Endodermal cell (in vitro differentiated cells): Measurements from ENCODE around the gene ANKIB1. TPM values are rescaled to one million over a fixed set of nuclear protein-coding genes. Genes with fewer than 3 reads are reported as not detected.

Experiments
- DNase-seq: peaks from one replicate; pipeline ENCODE4 v3.0.0-alpha.2; 2017
- H3K27ac ChIP-seq: 2 replicates; pipeline ENCODE4 v1.5.1; 2013; ENCODE audit warnings: mild to moderate bottlenecking, low read depth, low read length, moderate library complexity
- H3K27me3 ChIP-seq: 2 replicates; pipeline ENCODE4 v1.6.1; 2013; ENCODE audit warnings: mild to moderate bottlenecking, low read length, moderate library complexity; ENCODE audit not compliant: insufficient read depth, control insufficient read depth, poor library complexity, severe bottlenecking
- H3K36me3 ChIP-seq: 2 replicates; pipeline ENCODE4 v1.7.0; 2013; ENCODE audit warnings: mild to moderate bottlenecking, low read length, moderate library complexity; ENCODE audit not compliant: control insufficient read depth, insufficient read depth
- H3K4me1 ChIP-seq: one replicate; pipeline ENCODE4 v1.7.0; 2013; ENCODE audit warnings: low read length; ENCODE audit not compliant: control insufficient read depth, insufficient read depth
- H3K4me3 ChIP-seq: 2 replicates; pipeline ENCODE4 v1.5.1; 2013; ENCODE audit warnings: mild to moderate bottlenecking, low read length, moderate library complexity
- H3K9ac ChIP-seq: 2 replicates; pipeline ENCODE4 v1.6.1; 2013; ENCODE audit warnings: mild to moderate bottlenecking, low read length, moderate library complexity; ENCODE audit not compliant: poor library complexity, severe bottlenecking; ENCODE audit errors: extremely low read depth
- H3K9me3 ChIP-seq: 2 replicates; pipeline ENCODE4 v1.6.1; 2013; ENCODE audit warnings: mild to moderate bottlenecking, low read length, moderate library complexity; ENCODE audit not compliant: control insufficient read depth
- H3K27ac Mint-ChIP-seq: 2 replicates; pipeline ENCODE4 v1.8.0; 2020; ENCODE audit warnings: mixed read lengths
- H3K27me3 Mint-ChIP-seq: 2 replicates; pipeline ENCODE4 v1.8.0; 2021; ENCODE audit warnings: mild to moderate bottlenecking, mixed read lengths; ENCODE audit not compliant: insufficient read depth
- H3K36me3 Mint-ChIP-seq: 2 replicates; pipeline ENCODE4 v1.8.0; 2020; ENCODE audit warnings: low read depth, mixed read lengths
- H3K4me1 Mint-ChIP-seq: 2 replicates; pipeline ENCODE4 v1.8.0; 2020; ENCODE audit warnings: mixed read lengths
- H3K4me3 Mint-ChIP-seq: 2 replicates; pipeline ENCODE4 v1.8.0; 2020; ENCODE audit warnings: mild to moderate bottlenecking, moderate library complexity, mixed read lengths
- H3K9me3 Mint-ChIP-seq: 2 replicates; pipeline ENCODE4 v1.8.0; 2020; ENCODE audit warnings: mild to moderate bottlenecking, mixed read lengths
- WGBS, 2 experiments: methylation state at CpG; one replicate each; pipeline versions ENCODE4 v1.1.5 to v1.1.7; 2013; ENCODE audit warnings: missing lambda C conversion rate in 2 of 2, mixed read lengths in 1 of 2; ENCODE audit not compliant: insufficient coverage in 1 of 2, insufficient read length in 1 of 2; 5-methylcytosine and 5-hydroxymethylcytosine counted together
- total RNA-seq, 2 donors: library from RNA; stranded (reverse); fragmentation: NEBNext Ultra II Directional in 1 of 2; extraction: Animal tissue kit (Norgen Biotek cat#: 25700) in 1 of 2; gene quantifications; 2 replicates in 1 of 2; 3 replicates in 1 of 2; pipeline ENCODE4 v1.2.1, GENCODE V29; 2021
- TF ChIP-seq, protein P1 (sequence below): fragments of 200-600 bp; sonication (generic); conservative IDR thresholded peaks from 2 replicates; pipeline ENCODE4 v1.5.0; 2021; ENCODE audit warnings: antibody characterized with exemption, mild to moderate bottlenecking

ANKIB1 gene
- total RNA-seq, 2 donors from 2014 or later: 51.4 to 60.7 TPM

DNA sequence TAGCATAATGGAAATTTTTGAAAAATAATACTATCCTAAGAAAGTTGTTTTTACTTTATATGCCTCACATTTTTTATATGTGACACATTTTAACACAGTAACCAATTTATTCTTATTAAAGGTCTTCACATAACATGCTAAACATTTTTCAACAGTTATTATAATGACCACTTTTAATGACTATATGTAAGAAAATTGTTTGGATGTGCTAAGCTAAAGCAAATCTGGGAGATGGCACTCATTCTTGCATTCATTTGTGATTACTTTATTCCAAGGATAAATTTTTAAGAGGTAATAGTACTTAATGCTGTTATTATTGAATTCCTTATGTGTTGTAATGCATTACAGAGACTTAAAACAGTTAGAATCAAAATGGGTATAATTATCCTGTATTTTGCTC is 88.1 kb downstream of the ANKIB1 start:
- DNase-seq: no peak
- TF ChIP-seq, protein P1, sequence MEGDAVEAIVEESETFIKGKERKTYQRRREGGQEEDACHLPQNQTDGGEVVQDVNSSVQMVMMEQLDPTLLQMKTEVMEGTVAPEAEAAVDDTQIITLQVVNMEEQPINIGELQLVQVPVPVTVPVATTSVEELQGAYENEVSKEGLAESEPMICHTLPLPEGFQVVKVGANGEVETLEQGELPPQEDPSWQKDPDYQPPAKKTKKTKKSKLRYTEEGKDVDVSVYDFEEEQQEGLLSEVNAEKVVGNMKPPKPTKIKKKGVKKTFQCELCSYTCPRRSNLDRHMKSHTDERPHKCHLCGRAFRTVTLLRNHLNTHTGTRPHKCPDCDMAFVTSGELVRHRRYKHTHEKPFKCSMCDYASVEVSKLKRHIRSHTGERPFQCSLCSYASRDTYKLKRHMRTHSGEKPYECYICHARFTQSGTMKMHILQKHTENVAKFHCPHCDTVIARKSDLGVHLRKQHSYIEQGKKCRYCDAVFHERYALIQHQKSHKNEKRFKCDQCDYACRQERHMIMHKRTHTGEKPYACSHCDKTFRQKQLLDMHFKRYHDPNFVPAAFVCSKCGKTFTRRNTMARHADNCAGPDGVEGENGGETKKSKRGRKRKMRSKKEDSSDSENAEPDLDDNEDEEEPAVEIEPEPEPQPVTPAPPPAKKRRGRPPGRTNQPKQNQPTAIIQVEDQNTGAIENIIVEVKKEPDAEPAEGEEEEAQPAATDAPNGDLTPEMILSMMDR: no peak
- Histone ChIP-seq H3K27ac (no peak overlapping the region), H3K4me3 (no peak overlapping the region), H3K4me1 (no peaks in the 10 kb centered on the region), H3K9me3 (peaks cover 10% of the 10 kb centered on the region), H3K27me3 (no peaks in the 10 kb centered on the region), H3K36me3 (peaks cover 16% of the 10 kb centered on the region), H3K9ac (no peak overlapping the region)
- Mint-ChIP-seq H3K4me3 (no peak overlapping the region), H3K27ac (no peak overlapping the region), H3K4me1 (peaks cover 7% of the 10 kb centered on the region), H3K27me3 (no peaks in the 10 kb centered on the region), H3K9me3 (peaks cover 7% of the 10 kb centered on the region), H3K36me3 (peaks cover 26% of the 10 kb centered on the region)

GRCh38 chr7:92335574-92335973 is 89.8 kb downstream of the ANKIB1 start:
- no peak overlapping the region for H3K9ac ChIP-seq
- Mint-ChIP-seq H3K27ac (no peak overlapping the region), H3K36me3 (peaks cover 20% of the 10 kb centered on the region), H3K9me3 (peaks cover 7% of the 10 kb centered on the region), H3K4me3 (no peak overlapping the region), H3K4me1 (peaks cover 7% of the 10 kb centered on the region), H3K27me3 (no peaks in the 10 kb centered on the region)
- no peak overlapping the region for H3K4me3 ChIP-seq
- peaks cover 10% of the 10 kb centered on the region for H3K9me3 ChIP-seq
- DNase-seq: no peak
- no peak overlapping the region for H3K27ac ChIP-seq
- peaks cover 10% of the 10 kb centered on the region for H3K36me3 ChIP-seq
- TF ChIP-seq, protein P1: no peak
- no peaks in the 10 kb centered on the region for H3K4me1 ChIP-seq
- H3K27me3 ChIP-seq: no peaks in the 10 kb centered on the region

DNA sequence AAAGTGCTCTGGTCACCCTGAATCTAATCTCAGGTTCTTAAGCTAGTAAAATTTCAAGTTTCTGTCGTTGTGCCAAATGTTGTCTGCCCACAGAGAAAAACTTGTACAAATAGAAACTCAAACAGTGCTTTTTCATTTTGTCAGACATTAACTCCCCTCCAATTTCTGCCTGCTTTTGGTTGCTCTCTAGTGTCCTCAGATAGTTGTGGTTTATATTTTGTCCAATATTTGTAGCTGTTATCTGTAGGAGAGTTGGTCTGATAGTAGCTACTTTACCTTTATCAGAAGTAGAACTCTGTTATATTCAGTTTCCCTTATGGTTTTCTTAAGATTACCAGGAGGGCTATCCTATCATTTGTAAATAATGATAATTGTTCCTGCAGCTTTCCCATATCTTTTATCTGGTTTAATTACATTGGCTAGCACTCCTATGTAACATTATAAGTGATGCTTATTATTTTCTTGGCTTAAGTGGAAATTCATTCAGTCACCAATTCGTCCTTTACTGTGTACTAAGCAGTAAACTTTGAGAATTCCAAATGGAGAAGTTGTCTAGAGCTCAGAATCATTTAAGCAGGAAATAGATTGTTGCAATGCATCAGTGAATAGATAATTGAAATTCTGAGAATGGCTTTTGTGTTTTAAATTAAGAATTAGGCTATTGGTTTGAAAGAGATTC is 91.0 kb downstream of the ANKIB1 start:
- Histone ChIP-seq H3K9me3 (peaks cover 10% of the 10 kb centered on the region), H3K36me3 (peaks cover 7% of the 10 kb centered on the region), H3K9ac (no peak overlapping the region), H3K4me3 (no peak overlapping the region), H3K27ac (no peak overlapping the region), H3K27me3 (no peaks in the 10 kb centered on the region), H3K4me1 (no peaks in the 10 kb centered on the region)
- no peaks in the 10 kb centered on the region for H3K27me3 Mint-ChIP-seq
- 90 to 100% methylated on average over 1 to 2 of the region's 2 CpGs for WGBS, 2 experiments
- H3K9me3 Mint-ChIP-seq: peaks cover 7% of the 10 kb centered on the region
- no peak overlapping the region for H3K4me3 Mint-ChIP-seq
- peaks cover 7% of the 10 kb centered on the region for H3K4me1 Mint-ChIP-seq
- H3K27ac Mint-ChIP-seq: no peak overlapping the region
- TF ChIP-seq, protein P1: no peak
- H3K36me3 Mint-ChIP-seq: peaks cover 14% of the 10 kb centered on the region
- DNase-seq: no peak
